ENCODE results near the gene ELMO2. TPM values are rescaled to one million over a fixed set of nuclear protein-coding genes. Genes with fewer than 3 reads are reported as not detected.

ELMO2 gene
- total RNA-seq, 1 donor from 2014 or later = 24.5 TPM

DNA sequence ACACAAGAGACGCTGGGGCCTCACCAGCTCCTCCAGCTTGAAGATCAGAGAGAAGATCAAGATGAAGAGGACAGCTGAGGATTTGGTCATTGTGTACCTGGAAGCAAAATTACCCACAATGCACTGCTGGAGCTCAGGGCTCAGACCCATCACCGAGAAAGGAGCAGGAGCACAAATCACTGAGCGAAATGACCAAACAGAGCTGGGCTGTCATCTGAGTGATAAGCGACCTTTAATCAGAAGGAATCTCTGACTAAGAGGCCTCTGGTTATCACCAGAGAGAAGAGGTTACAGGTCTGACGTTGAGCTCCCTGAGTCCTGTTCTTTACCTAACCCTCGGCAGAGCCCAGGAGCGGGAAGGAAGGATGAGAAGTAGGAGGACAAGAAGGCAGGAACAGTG lies 50.6 kb downstream of the ELMO2 start:
- H3K4me3 ChIP-seq (ENCODE audit: low read length in 3 of 3) = no peak overlapping the region
- H3K27me3 ChIP-seq (ENCODE audit: control insufficient read depth in 3 of 3, insufficient read depth in 3 of 3, low read length in 3 of 3) = no peaks in the 10 kb centered on the region
- H3K27ac ChIP-seq (ENCODE audit: low read depth, low read length) = no peak overlapping the region
- H3K4me1 ChIP-seq (ENCODE audit: control insufficient read depth in 3 of 3, insufficient read depth in 3 of 3, low read length in 3 of 3) = peaks cover 33 to 44% (median 42%) of the 10 kb centered on the region in 3 donors
- H3K9me3 ChIP-seq (ENCODE audit: control insufficient read depth in 3 of 3, low read length in 3 of 3) = no peaks in the 10 kb centered on the region
- H3K36me3 ChIP-seq (ENCODE audit: control insufficient read depth in 3 of 3, insufficient read depth in 3 of 3, low read length in 3 of 3) = peaks cover 11 to 33% (median 14%) of the 10 kb centered on the region in 3 donors
- peak overlapping the region in 1 of 3 donors; percentile 60 for H3K9ac ChIP-seq (ENCODE audit: low read depth in 1 of 3, low read length in 3 of 3)

- H3K9me3 ChIP-seq (ENCODE audit: control insufficient read depth in 3 of 3, low read length in 3 of 3) = no peaks in the 10 kb centered on the region
- peaks cover 13 to 39% (median 19%) of the 10 kb centered on the region in 3 donors for H3K36me3 ChIP-seq (ENCODE audit: control insufficient read depth in 3 of 3, insufficient read depth in 3 of 3, low read length in 3 of 3)
- no peak overlapping the region for H3K27ac ChIP-seq (ENCODE audit: low read depth, low read length)
- peaks cover 31 to 43% (median 40%) of the 10 kb centered on the region in 3 donors for H3K4me1 ChIP-seq (ENCODE audit: control insufficient read depth in 3 of 3, insufficient read depth in 3 of 3, low read length in 3 of 3)
- peak overlapping the region in 1 of 3 donors; percentile 45 for H3K9ac ChIP-seq (ENCODE audit: low read depth in 1 of 3, low read length in 3 of 3)
- H3K27me3 ChIP-seq (ENCODE audit: control insufficient read depth in 3 of 3, insufficient read depth in 3 of 3, low read length in 3 of 3) = no peaks in the 10 kb centered on the region
- no peak overlapping the region for H3K4me3 ChIP-seq (ENCODE audit: low read length in 3 of 3)
These were observed 51.3 kb downstream of the ELMO2 start for GRCh38 chr20:46354920-46355654.

GRCh38 chr20:46354207-46354555 lies 52.2 kb downstream of the ELMO2 start:
- Histone ChIP-seq H3K27me3 (ENCODE audit: control insufficient read depth in 3 of 3, insufficient read depth in 3 of 3, low read length in 3 of 3) (no peaks in the 10 kb centered on the region), H3K4me1 (ENCODE audit: control insufficient read depth in 3 of 3, insufficient read depth in 3 of 3, low read length in 3 of 3) (peaks cover 22 to 34% (median 31%) of the 10 kb centered on the region in 3 donors), H3K4me3 (ENCODE audit: low read length in 3 of 3) (no peak overlapping the region), H3K9me3 (ENCODE audit: control insufficient read depth in 3 of 3, low read length in 3 of 3) (no peaks in the 10 kb centered on the region), H3K27ac (ENCODE audit: low read depth, low read length) (no peak overlapping the region), H3K9ac (ENCODE audit: low read depth in 1 of 3, low read length in 3 of 3) (no peak overlapping the region), H3K36me3 (ENCODE audit: control insufficient read depth in 3 of 3, insufficient read depth in 3 of 3, low read length in 3 of 3) (peaks cover 15 to 43% (median 22%) of the 10 kb centered on the region in 3 donors)

DNA sequence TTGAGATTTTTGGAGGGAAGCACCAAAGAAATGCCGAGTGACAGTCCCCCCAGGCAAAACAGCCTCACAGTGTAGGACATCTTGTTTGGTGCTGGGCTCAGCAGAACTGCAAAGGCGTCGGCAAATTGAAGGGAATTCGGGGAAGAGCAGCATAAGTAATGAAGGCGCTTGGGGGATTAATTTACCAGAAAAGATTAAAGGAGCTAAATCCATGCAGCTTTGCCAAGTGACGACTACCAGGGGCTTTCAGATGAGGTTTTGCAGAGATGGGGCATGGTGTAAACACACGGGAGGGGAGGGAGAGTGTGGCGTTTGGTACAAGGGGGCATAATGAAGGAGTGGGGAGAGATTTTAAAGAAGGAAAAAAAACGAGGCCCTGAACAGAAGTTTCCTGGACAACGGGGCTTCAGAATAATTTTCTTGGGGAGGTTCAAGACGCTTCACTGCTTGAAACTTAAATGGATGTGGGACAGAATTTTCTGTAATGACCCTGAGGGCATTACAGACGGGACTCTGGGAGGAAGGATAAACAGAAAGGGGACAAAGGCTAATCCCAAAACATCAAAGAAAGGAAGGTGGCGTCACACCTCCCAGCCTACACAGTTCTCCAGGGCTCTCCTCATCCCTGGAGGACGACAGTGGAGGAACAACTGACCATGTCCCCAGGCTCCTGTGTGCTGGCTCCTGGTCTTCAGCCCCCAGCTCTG lies 52.8 kb downstream of the ELMO2 start:
- no peak overlapping the region for H3K4me3 ChIP-seq (ENCODE audit: low read length in 3 of 3)
- H3K9ac ChIP-seq (ENCODE audit: low read depth in 1 of 3, low read length in 3 of 3) = no peak overlapping the region
- no peaks in the 10 kb centered on the region for H3K9me3 ChIP-seq (ENCODE audit: control insufficient read depth in 3 of 3, low read length in 3 of 3)
- no peaks in the 10 kb centered on the region for H3K27me3 ChIP-seq (ENCODE audit: control insufficient read depth in 3 of 3, insufficient read depth in 3 of 3, low read length in 3 of 3)
- no peak overlapping the region for H3K27ac ChIP-seq (ENCODE audit: low read depth, low read length)
- peaks cover 15 to 43% (median 22%) of the 10 kb centered on the region in 3 donors for H3K36me3 ChIP-seq (ENCODE audit: control insufficient read depth in 3 of 3, insufficient read depth in 3 of 3, low read length in 3 of 3)
- H3K4me1 ChIP-seq (ENCODE audit: control insufficient read depth in 3 of 3, insufficient read depth in 3 of 3, low read length in 3 of 3) = peaks cover 17 to 34% (median 26%) of the 10 kb centered on the region in 3 donors

- H3K9ac ChIP-seq (ENCODE audit: low read depth in 1 of 3, low read length in 3 of 3) = no peak overlapping the region
- no peaks in the 10 kb centered on the region for H3K27me3 ChIP-seq (ENCODE audit: control insufficient read depth in 3 of 3, insufficient read depth in 3 of 3, low read length in 3 of 3)
- peaks cover 12 to 43% (median 22%) of the 10 kb centered on the region in 3 donors for H3K36me3 ChIP-seq (ENCODE audit: control insufficient read depth in 3 of 3, insufficient read depth in 3 of 3, low read length in 3 of 3)
- H3K4me3 ChIP-seq (ENCODE audit: low read length in 3 of 3) = no peak overlapping the region
- H3K27ac ChIP-seq (ENCODE audit: low read depth, low read length) = no peak overlapping the region
- peaks cover 13 to 26% (median 17%) of the 10 kb centered on the region in 3 donors for H3K4me1 ChIP-seq (ENCODE audit: control insufficient read depth in 3 of 3, insufficient read depth in 3 of 3, low read length in 3 of 3)
- no peaks in the 10 kb centered on the region for H3K9me3 ChIP-seq (ENCODE audit: control insufficient read depth in 3 of 3, low read length in 3 of 3)
These were observed 54.0 kb downstream of the ELMO2 start for GRCh38 chr20:46352370-46352938.

- no peaks in the 10 kb centered on the region for H3K9me3 ChIP-seq (ENCODE audit: control insufficient read depth in 3 of 3, low read length in 3 of 3)
- peaks cover 12 to 43% (median 22%) of the 10 kb centered on the region in 3 donors for H3K36me3 ChIP-seq (ENCODE audit: control insufficient read depth in 3 of 3, insufficient read depth in 3 of 3, low read length in 3 of 3)
- no peaks in the 10 kb centered on the region for H3K27me3 ChIP-seq (ENCODE audit: control insufficient read depth in 3 of 3, insufficient read depth in 3 of 3, low read length in 3 of 3)
- H3K27ac ChIP-seq (ENCODE audit: low read depth, low read length) = no peak overlapping the region
- H3K9ac ChIP-seq (ENCODE audit: low read depth in 1 of 3, low read length in 3 of 3) = no peak overlapping the region
- peaks cover 6 to 16% (median 8%) of the 10 kb centered on the region in 3 donors for H3K4me1 ChIP-seq (ENCODE audit: control insufficient read depth in 3 of 3, insufficient read depth in 3 of 3, low read length in 3 of 3)
- H3K4me3 ChIP-seq (ENCODE audit: low read length in 3 of 3) = no peak overlapping the region
These were observed 54.9 kb downstream of the ELMO2 start for GRCh38 chr20:46351357-46352058.

DNA sequence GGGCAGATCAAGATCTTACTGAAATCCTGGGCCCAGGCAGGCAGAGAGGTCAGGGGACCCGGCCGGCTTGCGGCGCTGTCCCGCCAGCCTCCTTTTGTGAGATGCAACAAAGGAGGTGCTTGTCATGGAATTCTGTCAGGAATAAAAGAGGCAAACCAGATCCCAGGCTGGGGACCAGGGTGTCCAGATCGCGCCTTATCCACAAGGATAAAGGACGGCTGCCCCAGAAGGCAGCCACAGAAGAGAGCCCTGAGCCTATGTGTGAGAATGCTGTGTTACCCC lies 55.5 kb downstream of the ELMO2 start:
- H3K36me3 ChIP-seq (ENCODE audit: control insufficient read depth in 3 of 3, insufficient read depth in 3 of 3, low read length in 3 of 3) = peaks cover 12 to 37% (median 20%) of the 10 kb centered on the region in 3 donors
- H3K4me3 ChIP-seq (ENCODE audit: low read length in 3 of 3) = no peak overlapping the region
- peaks cover under 1 to 11% (median 2%) of the 10 kb centered on the region in 3 donors for H3K4me1 ChIP-seq (ENCODE audit: control insufficient read depth in 3 of 3, insufficient read depth in 3 of 3, low read length in 3 of 3)
- H3K9me3 ChIP-seq (ENCODE audit: control insufficient read depth in 3 of 3, low read length in 3 of 3) = no peaks in the 10 kb centered on the region
- no peaks in the 10 kb centered on the region for H3K27me3 ChIP-seq (ENCODE audit: control insufficient read depth in 3 of 3, insufficient read depth in 3 of 3, low read length in 3 of 3)
- no peak overlapping the region for H3K9ac ChIP-seq (ENCODE audit: low read depth in 1 of 3, low read length in 3 of 3)
- no peak overlapping the region for H3K27ac ChIP-seq (ENCODE audit: low read depth, low read length)

- Histone ChIP-seq H3K4me3 (ENCODE audit: low read length in 3 of 3) (no peak overlapping the region), H3K27ac (ENCODE audit: low read depth, low read length) (no peak overlapping the region), H3K36me3 (ENCODE audit: control insufficient read depth in 3 of 3, insufficient read depth in 3 of 3, low read length in 3 of 3) (peaks cover 12 to 34% (median 20%) of the 10 kb centered on the region in 3 donors), H3K27me3 (ENCODE audit: control insufficient read depth in 3 of 3, insufficient read depth in 3 of 3, low read length in 3 of 3) (no peaks in the 10 kb centered on the region), H3K9me3 (ENCODE audit: control insufficient read depth in 3 of 3, low read length in 3 of 3) (no peaks in the 10 kb centered on the region), H3K4me1 (ENCODE audit: control insufficient read depth in 3 of 3, insufficient read depth in 3 of 3, low read length in 3 of 3) (peaks cover 0 to 9% (median 0%) of the 10 kb centered on the region in 3 donors), H3K9ac (ENCODE audit: low read depth in 1 of 3, low read length in 3 of 3) (peak overlapping the region in 1 of 3 donors; percentile 33)
These were observed 56.0 kb downstream of the ELMO2 start for GRCh38 chr20:46350201-46350985.

GRCh38 chr20:46349742-46350056 lies 56.7 kb downstream of the ELMO2 start:
- Histone ChIP-seq H3K9ac (ENCODE audit: low read depth in 1 of 3, low read length in 3 of 3) (no peak overlapping the region), H3K27me3 (ENCODE audit: control insufficient read depth in 3 of 3, insufficient read depth in 3 of 3, low read length in 3 of 3) (no peaks in the 10 kb centered on the region), H3K9me3 (ENCODE audit: control insufficient read depth in 3 of 3, low read length in 3 of 3) (no peaks in the 10 kb centered on the region), H3K36me3 (ENCODE audit: control insufficient read depth in 3 of 3, insufficient read depth in 3 of 3, low read length in 3 of 3) (peaks cover 12 to 28% (median 20%) of the 10 kb centered on the region in 3 donors), H3K27ac (ENCODE audit: low read depth, low read length) (no peak overlapping the region), H3K4me1 (ENCODE audit: control insufficient read depth in 3 of 3, insufficient read depth in 3 of 3, low read length in 3 of 3) (peaks cover 0 to 9% (median 0%) of the 10 kb centered on the region in 3 donors), H3K4me3 (ENCODE audit: low read length in 3 of 3) (no peak overlapping the region)

Data from skeletal muscle tissue (tissue), 4 donors.